K562 (cell line): ENCODE results near the gene ZNF2. TPM values are rescaled to one million over a fixed set of nuclear protein-coding genes. Genes with fewer than 3 reads are reported as not detected.

Experiments used
- CREM ChIP-seq: IDR thresholded peaks from 2 replicates; pipeline ENCODE4 v1.6.1; 2014; ENCODE audit warnings: antibody characterized with exemption, low read depth
- CTBP1 ChIP-seq: fragments of 450-650 bp; IDR thresholded peaks from 2 replicates; pipeline ENCODE4 v1.6.1; 2016; ENCODE audit warnings: borderline replicate concordance
- CXXC5 ChIP-seq: fragments of 250-450 bp; sonication (Bioruptor Pico); IDR thresholded peaks from 2 replicates; pipeline ENCODE4 v1.8.0; 2022; ENCODE audit warnings: inconsistent platforms, mild to moderate bottlenecking, moderate library complexity
- GTF2A2 ChIP-seq: IDR thresholded peaks from 2 replicates; pipeline ENCODE4 v1.6.1; 2016; ENCODE audit warnings: mild to moderate bottlenecking, missing genetic modification characterization, missing compliant biosample characterization
- HNRNPLL ChIP-seq: fragments of 200-400 bp; formaldehyde crosslinking; IDR thresholded peaks from 2 replicates; pipeline ENCODE4 v1.6.1; 2017; ENCODE audit warnings: low read length, low read depth, mild to moderate bottlenecking; ENCODE audit not compliant: poor library complexity, severe bottlenecking
- L3MBTL2 ChIP-seq: fragments of 450-650 bp; IDR thresholded peaks from 2 replicates; pipeline ENCODE4 v1.6.1; 2016; ENCODE audit warnings: mild to moderate bottlenecking, moderate library complexity
- MAX ChIP-seq: sonication (generic); formaldehyde crosslinking; IDR thresholded peaks from 2 replicates; pipeline ENCODE4 v1.9.0; 2022; ENCODE audit warnings: mild to moderate bottlenecking, missing genetic modification reagents
- MAZ ChIP-seq, 2 experiments: fragments of 450-650 bp in 1 of 2; sonication (generic) in 1 of 2; formaldehyde crosslinking; IDR thresholded peaks in 1 of 2; conservative IDR thresholded peaks in 1 of 2; 2 replicates each; pipeline versions ENCODE4 v1.4.0 to v1.5.0; 2020; ENCODE audit warnings: mild to moderate bottlenecking in 1 of 2, missing genetic modification reagents in 1 of 2
- MCM7 ChIP-seq, 2 experiments: fragments of 450-650 bp; IDR thresholded peaks; 2 replicates each; pipeline ENCODE4 v1.6.1; 2016 to 2018
- MXI1 ChIP-seq: IDR thresholded peaks from 2 replicates; pipeline ENCODE4 v1.6.1; 2011; ENCODE audit warnings: low read depth, mild to moderate bottlenecking, improper control_type of control experiment, low read length
- NELFE ChIP-seq: IDR thresholded peaks from 2 replicates; pipeline ENCODE4 v1.6.1; 2011; ENCODE audit warnings: mild to moderate bottlenecking; ENCODE audit not compliant: insufficient read depth, insufficient read length
- POLR3G ChIP-seq: IDR thresholded peaks from 2 replicates; pipeline ENCODE4 v1.6.1; 2011; ENCODE audit not compliant: insufficient read length, insufficient replicate concordance; ENCODE audit errors: extremely low read depth
- SUPT5H ChIP-seq: fragments of 450-650 bp; IDR thresholded peaks from 2 replicates; pipeline ENCODE4 v1.6.1; 2016
- ZNF407 ChIP-seq: fragments of 450-650 bp; IDR thresholded peaks from 2 replicates; pipeline ENCODE4 v1.6.1; 2016; ENCODE audit warnings: low read depth
- polyA plus RNA-seq, 8 experiments: library from polyadenylated mRNA; depleted of rRNA in 4 of 8; stranded (reverse) in 5 of 8; unstranded in 3 of 8; fragments of >200 nt; fragmentation: Nextera tagmentation in 2 of 8; fragmentation: Illumina TruSeq in 1 of 8; extraction: Ambion mirVana in 2 of 8; extraction: Trizol in 1 of 8; gene quantifications; 2 replicates each; pipeline versions ENCODE4 v1.2.1 to v1.2.3, GENCODE V29; 2011 to 2014; ENCODE audit warnings: inconsistent platforms in 1 of 8, missing spikeins in 1 of 8
- total RNA-seq, 7 experiments: library from RNA; depleted of rRNA in 6 of 7; stranded (reverse); fragments of >200 nt in 6 of 7; fragmentation: Illumina TruSeq in 2 of 7; extraction: Trizol in 2 of 7; gene quantifications; 2 replicates each; pipeline versions ENCODE4 v1.2.1 to v1.2.3, GENCODE V29; 2011 to 2021; ENCODE audit warnings: low replicate concordance in 1 of 7
- TF ChIP-seq, protein P1 (sequence below), 2 experiments: fragments of 450-650 bp; conservative IDR thresholded peaks; 2 replicates each; pipeline ENCODE4 v1.6.1; 2017; ENCODE audit warnings: mild to moderate bottlenecking in 2 of 2, moderate library complexity in 2 of 2
- TF ChIP-seq, protein P2 (sequence below), 2 experiments: fragments of 200-800 bp in 1 of 2; sonication (Bioruptor generic) in 1 of 2; sonication (generic) in 1 of 2; formaldehyde crosslinking in 1 of 2; IDR thresholded peaks in 1 of 2; conservative IDR thresholded peaks in 1 of 2; 2 replicates each; pipeline versions ENCODE4 v1.5.0 to v1.6.1; 2016 to 2020; ENCODE audit warnings: missing compliant biosample characterization in 1 of 2, missing genetic modification characterization in 1 of 2, missing genetic modification reagents in 1 of 2

ZNF2 gene
- total and polyA plus RNA-seq, 9 of the 15 experiments (the other 6 are each of a cell fraction or from before 2014, with no cell fraction given): 1.6 to 4.5 (median 3.4) TPM

- peak; percentile 36 for TF ChIP-seq HNRNPLL
- 0 out of 2 replicates have a peak, but pooled peaks have one; percentile 24 for TF ChIP-seq SUPT5H
- peak; percentile 59 for TF ChIP-seq CXXC5 (CRISPR knock-in tag)
- TF ChIP-seq MXI1: peak; percentile 35; the same call in 1 of the 2 replicates
- TF ChIP-seq CTBP1: peak; percentile 36; the same call in 1 of the 2 replicates
- TF ChIP-seq, protein P1, sequence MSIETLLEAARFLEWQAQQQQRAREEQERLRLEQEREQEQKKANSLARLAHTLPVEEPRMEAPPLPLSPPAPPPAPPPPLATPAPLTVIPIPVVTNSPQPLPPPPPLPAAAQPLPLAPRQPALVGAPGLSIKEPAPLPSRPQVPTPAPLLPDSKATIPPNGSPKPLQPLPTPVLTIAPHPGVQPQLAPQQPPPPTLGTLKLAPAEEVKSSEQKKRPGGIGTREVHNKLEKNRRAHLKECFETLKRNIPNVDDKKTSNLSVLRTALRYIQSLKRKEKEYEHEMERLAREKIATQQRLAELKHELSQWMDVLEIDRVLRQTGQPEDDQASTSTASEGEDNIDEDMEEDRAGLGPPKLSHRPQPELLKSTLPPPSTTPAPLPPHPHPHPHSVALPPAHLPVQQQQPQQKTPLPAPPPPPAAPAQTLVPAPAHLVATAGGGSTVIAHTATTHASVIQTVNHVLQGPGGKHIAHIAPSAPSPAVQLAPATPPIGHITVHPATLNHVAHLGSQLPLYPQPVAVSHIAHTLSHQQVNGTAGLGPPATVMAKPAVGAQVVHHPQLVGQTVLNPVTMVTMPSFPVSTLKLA (conservative IDR thresholded peaks at IDR 0.05): peak in 1 of 2 experiments; percentile 37; a peak in 1 of 4 replicates
- no peak for TF ChIP-seq GTF2A2 (tag)
- TF ChIP-seq, protein P2, sequence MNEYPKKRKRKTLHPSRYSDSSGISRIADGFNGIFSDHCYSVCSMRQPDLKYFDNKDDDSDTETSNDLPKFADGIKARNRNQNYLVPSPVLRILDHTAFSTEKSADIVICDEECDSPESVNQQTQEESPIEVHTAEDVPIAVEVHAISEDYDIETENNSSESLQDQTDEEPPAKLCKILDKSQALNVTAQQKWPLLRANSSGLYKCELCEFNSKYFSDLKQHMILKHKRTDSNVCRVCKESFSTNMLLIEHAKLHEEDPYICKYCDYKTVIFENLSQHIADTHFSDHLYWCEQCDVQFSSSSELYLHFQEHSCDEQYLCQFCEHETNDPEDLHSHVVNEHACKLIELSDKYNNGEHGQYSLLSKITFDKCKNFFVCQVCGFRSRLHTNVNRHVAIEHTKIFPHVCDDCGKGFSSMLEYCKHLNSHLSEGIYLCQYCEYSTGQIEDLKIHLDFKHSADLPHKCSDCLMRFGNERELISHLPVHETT (CRISPR knock-in tag; conservative IDR thresholded peaks at IDR 0.05 in 1 of 2, IDR thresholded peaks at IDR 0.05 in 1 of 2): peak in 1 of 2 experiments; percentile 63; a peak in 1 of 4 replicates
- peak; percentile 63 for TF ChIP-seq L3MBTL2
- no peak for TF ChIP-seq NELFE
- peak; percentile 72 for TF ChIP-seq ZNF407
- peak; percentile 71 for TF ChIP-seq MAX
- TF ChIP-seq MAZ (CRISPR knock-in tag; conservative IDR thresholded peaks at IDR 0.05 in 1 of 2, IDR thresholded peaks at IDR 0.05 in 1 of 2): peak; percentile 61 to 75; a peak in 3 of 4 replicates
- TF ChIP-seq CREM: no peak
- TF ChIP-seq MCM7 (IDR thresholded peaks at IDR 0.05): no peak
- TF ChIP-seq POLR3G: no peak
These were observed 5.7 kb upstream of the ZNF2 start, which contains the start of gene ZNF514 (continued) for GRCh38 chr2:95159690-95160449.
